Hypothalamus (tissue), 51 donors: ENCODE measurements around the gene TRMT11.
"Not testable (repeated sequence)": the region's sequence is repeated elsewhere in the genome, so short reads cannot be mapped to it uniquely, and the experiment has no call there.

ENCODE experiments used
- DNase-seq, 51 donors: peaks; one replicate each; lab custom pipeline; 2025; lab: John Stamatoyannopoulos, UW

TRMT11 gene

GRCh38 chr6:125989631-125990030 is 3.3 kb downstream of the TRMT11 start:
- no peak for DNase-seq

- no peak for DNase-seq
These were observed 5.3 kb downstream of the TRMT11 start for GRCh38 chr6:125991653-125992052.

GRCh38 chr6:125994670-125995488 is 8.5 kb downstream of the TRMT11 start:
- no peak for DNase-seq

GRCh38 chr6:125995972-125996580 is 9.7 kb downstream of the TRMT11 start:
- DNase-seq = peak in 39 of 51 donors; percentile 1 to 81 (median 31)

GRCh38 chr6:126002755-126003679 is 16.7 kb downstream of the TRMT11 start:
- no peak for DNase-seq

- DNase-seq = no peak
These were observed 21.5 kb downstream of the TRMT11 start for GRCh38 chr6:126007800-126008199.

- DNase-seq = no peak
These were observed 23.7 kb downstream of the TRMT11 start for GRCh38 chr6:126010040-126010439.

GRCh38 chr6:126015863-126016262 is 29.5 kb downstream of the TRMT11 start:
- DNase-seq = no peak

GRCh38 chr6:126016591-126016990 is 30.3 kb downstream of the TRMT11 start:
- no peak for DNase-seq

- DNase-seq = no peak
These were observed 31.3 kb downstream of the TRMT11 start for GRCh38 chr6:126017668-126018067.

GRCh38 chr6:126020305-126021050 is 34.1 kb downstream of the TRMT11 start:
- no peak for DNase-seq

- DNase-seq = not testable (repeated sequence)
These were observed 37.1 kb downstream of the TRMT11 start for GRCh38 chr6:126023474-126023873.

GRCh38 chr6:126026001-126026400 is 39.7 kb downstream of the TRMT11 start:
- no peak for DNase-seq

- no peak for DNase-seq
These were observed 41.3 kb downstream of the TRMT11 start for GRCh38 chr6:126027601-126028000.

- no peak for DNase-seq
These were observed 43.7 kb downstream of the TRMT11 start for GRCh38 chr6:126030045-126030444.

- peak in 7 of 51 donors; percentile 1 to 19 (median 6) for DNase-seq
These were observed 47.4 kb downstream of the TRMT11 start for GRCh38 chr6:126033696-126034095.

- DNase-seq = no peak
These were observed 48.3 kb downstream of the TRMT11 start for GRCh38 chr6:126034656-126035055.

GRCh38 chr6:126035764-126036163 is 49.4 kb downstream of the TRMT11 start:
- DNase-seq = no peak

GRCh38 chr6:126038234-126038633 is 51.9 kb downstream of the TRMT11 start:
- no peak for DNase-seq

- no peak for DNase-seq
These were observed 52.9 kb downstream of the TRMT11 start for GRCh38 chr6:126039284-126039683.
